IMR-90 (cell line): Measurements from ENCODE around the gene CWH43.

Source experiments
- CEBPB ChIP-seq: IDR thresholded peaks from 2 replicates; pipeline ENCODE4 v1.6.1; 2012; ENCODE audit warnings: low read depth, low read length, improper control_type of control experiment
- MAFK ChIP-seq: IDR thresholded peaks from 2 replicates; pipeline ENCODE4 v1.6.1; 2012; ENCODE audit warnings: low read depth, low read length, improper control_type of control experiment
- MAZ ChIP-seq: IDR thresholded peaks from 2 replicates; pipeline ENCODE4 v1.6.1; 2012; ENCODE audit warnings: low read depth, mild to moderate bottlenecking, low read length, improper control_type of control experiment, moderate library complexity, borderline replicate concordance
- MXI1 ChIP-seq: IDR thresholded peaks from 2 replicates; pipeline ENCODE4 v1.6.1; 2012; ENCODE audit warnings: low read depth, mild to moderate bottlenecking, low read length, moderate library complexity, borderline replicate concordance
- NFE2L2 ChIP-seq: fragments of 150-350 bp; IDR thresholded peaks from 2 replicates; pipeline ENCODE4 v1.6.1; 2016; ENCODE audit warnings: low read depth, mild to moderate bottlenecking, low read length
- POLR2A ChIP-seq: IDR thresholded peaks from 2 replicates; pipeline ENCODE4 v1.6.1; 2012; ENCODE audit warnings: mild to moderate bottlenecking, low read depth, low read length
- RAD21 ChIP-seq: IDR thresholded peaks from 2 replicates; pipeline ENCODE4 v1.6.1; 2012; ENCODE audit warnings: low read length, improper control_type of control experiment
- RCOR1 ChIP-seq: IDR thresholded peaks from 2 replicates; pipeline ENCODE4 v1.6.1; 2012; ENCODE audit warnings: mild to moderate bottlenecking, low read length, improper control_type of control experiment; ENCODE audit not compliant: insufficient replicate concordance
- SMC3 ChIP-seq: fragments of 150-350 bp; IDR thresholded peaks from 2 replicates; pipeline ENCODE4 v1.6.1; 2016; ENCODE audit warnings: low read depth, mild to moderate bottlenecking, antibody characterized with exemption, low read length, moderate library complexity
- TF ChIP-seq, protein P1 (sequence below): conservative IDR thresholded peaks from 2 replicates; pipeline ENCODE4 v1.5.1; 2012; ENCODE audit warnings: mild to moderate bottlenecking, low read depth, low read length, improper control_type of control experiment
- TF ChIP-seq, protein P2 (sequence below): fragments of 150-350 bp; IDR thresholded peaks from 2 replicates; pipeline ENCODE4 v1.6.1; 2016; ENCODE audit warnings: low read depth, mild to moderate bottlenecking, low read length, moderate library complexity, borderline replicate concordance
- TF ChIP-seq, protein P3 (sequence below): fragments of 150-350 bp; IDR thresholded peaks from 2 replicates; pipeline ENCODE4 v1.6.1; 2017; ENCODE audit warnings: mild to moderate bottlenecking, antibody characterized with exemption, low read length, low read depth

GRCh38 chr4:48937033-48937432, 49.0 kb upstream of the CWH43 start:
- TF ChIP-seq, protein P1, sequence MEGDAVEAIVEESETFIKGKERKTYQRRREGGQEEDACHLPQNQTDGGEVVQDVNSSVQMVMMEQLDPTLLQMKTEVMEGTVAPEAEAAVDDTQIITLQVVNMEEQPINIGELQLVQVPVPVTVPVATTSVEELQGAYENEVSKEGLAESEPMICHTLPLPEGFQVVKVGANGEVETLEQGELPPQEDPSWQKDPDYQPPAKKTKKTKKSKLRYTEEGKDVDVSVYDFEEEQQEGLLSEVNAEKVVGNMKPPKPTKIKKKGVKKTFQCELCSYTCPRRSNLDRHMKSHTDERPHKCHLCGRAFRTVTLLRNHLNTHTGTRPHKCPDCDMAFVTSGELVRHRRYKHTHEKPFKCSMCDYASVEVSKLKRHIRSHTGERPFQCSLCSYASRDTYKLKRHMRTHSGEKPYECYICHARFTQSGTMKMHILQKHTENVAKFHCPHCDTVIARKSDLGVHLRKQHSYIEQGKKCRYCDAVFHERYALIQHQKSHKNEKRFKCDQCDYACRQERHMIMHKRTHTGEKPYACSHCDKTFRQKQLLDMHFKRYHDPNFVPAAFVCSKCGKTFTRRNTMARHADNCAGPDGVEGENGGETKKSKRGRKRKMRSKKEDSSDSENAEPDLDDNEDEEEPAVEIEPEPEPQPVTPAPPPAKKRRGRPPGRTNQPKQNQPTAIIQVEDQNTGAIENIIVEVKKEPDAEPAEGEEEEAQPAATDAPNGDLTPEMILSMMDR: no peak
- no peak for TF ChIP-seq SMC3
- TF ChIP-seq POLR2A: no peak
- TF ChIP-seq, protein P2, sequence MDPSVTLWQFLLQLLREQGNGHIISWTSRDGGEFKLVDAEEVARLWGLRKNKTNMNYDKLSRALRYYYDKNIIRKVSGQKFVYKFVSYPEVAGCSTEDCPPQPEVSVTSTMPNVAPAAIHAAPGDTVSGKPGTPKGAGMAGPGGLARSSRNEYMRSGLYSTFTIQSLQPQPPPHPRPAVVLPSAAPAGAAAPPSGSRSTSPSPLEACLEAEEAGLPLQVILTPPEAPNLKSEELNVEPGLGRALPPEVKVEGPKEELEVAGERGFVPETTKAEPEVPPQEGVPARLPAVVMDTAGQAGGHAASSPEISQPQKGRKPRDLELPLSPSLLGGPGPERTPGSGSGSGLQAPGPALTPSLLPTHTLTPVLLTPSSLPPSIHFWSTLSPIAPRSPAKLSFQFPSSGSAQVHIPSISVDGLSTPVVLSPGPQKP: no peak
- TF ChIP-seq RCOR1: no peak
- TF ChIP-seq, protein P3, sequence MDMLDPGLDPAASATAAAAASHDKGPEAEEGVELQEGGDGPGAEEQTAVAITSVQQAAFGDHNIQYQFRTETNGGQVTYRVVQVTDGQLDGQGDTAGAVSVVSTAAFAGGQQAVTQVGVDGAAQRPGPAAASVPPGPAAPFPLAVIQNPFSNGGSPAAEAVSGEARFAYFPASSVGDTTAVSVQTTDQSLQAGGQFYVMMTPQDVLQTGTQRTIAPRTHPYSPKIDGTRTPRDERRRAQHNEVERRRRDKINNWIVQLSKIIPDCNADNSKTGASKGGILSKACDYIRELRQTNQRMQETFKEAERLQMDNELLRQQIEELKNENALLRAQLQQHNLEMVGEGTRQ: no peak
- no peak for TF ChIP-seq MAZ
- no peak for TF ChIP-seq CEBPB
- no peak for TF ChIP-seq NFE2L2
- TF ChIP-seq MAFK: no peak
- no peak for TF ChIP-seq RAD21
- no peak for TF ChIP-seq MXI1
